A549 treated with ZK216348 at 1 μM for 4 hours (cell line): ENCODE measurements around the gene TASP1. TPM values are rescaled to one million over a fixed set of nuclear protein-coding genes. Genes with fewer than 3 reads are reported as not detected.

Experiments
- total RNA-seq: library from RNA; stranded (reverse); fragments of 200-300 nt; extraction: Qiagen RNA extraction; gene quantifications from 5 replicates; pipeline ENCODE4 v1.2.3, GENCODE V29; 2022; ENCODE audit warnings: low read depth

The TASP1 gene
- 8.8 to 11.6 TPM (median 9.6 TPM) in 5 replicates for total RNA-seq

GRCh38 chr20:13638496-13639149 is at the start of gene TASP1:
TSS of gene TASP1 (minus strand) at chr20:13638932. CDS start at chr20:13630078, 8,854 bp downstream.

Other genes starting within 250 kb of the TASP1 start
- 20.0 to 34.5 TPM (median 24.7 TPM) in 5 replicates for gene ESF1, start 146.0 kb upstream of the TASP1 start, total RNA-seq
- gene NDUFAF5, start 146.1 kb upstream of the TASP1 start, total RNA-seq = 30.8 to 40.1 TPM (median 32.6 TPM) in 5 replicates